ENCODE measurements around the gene MEIKIN.
A peak's percentile ranks its signal among the peaks of the same experiment; 100 is the strongest.

The MEIKIN gene

DNA sequence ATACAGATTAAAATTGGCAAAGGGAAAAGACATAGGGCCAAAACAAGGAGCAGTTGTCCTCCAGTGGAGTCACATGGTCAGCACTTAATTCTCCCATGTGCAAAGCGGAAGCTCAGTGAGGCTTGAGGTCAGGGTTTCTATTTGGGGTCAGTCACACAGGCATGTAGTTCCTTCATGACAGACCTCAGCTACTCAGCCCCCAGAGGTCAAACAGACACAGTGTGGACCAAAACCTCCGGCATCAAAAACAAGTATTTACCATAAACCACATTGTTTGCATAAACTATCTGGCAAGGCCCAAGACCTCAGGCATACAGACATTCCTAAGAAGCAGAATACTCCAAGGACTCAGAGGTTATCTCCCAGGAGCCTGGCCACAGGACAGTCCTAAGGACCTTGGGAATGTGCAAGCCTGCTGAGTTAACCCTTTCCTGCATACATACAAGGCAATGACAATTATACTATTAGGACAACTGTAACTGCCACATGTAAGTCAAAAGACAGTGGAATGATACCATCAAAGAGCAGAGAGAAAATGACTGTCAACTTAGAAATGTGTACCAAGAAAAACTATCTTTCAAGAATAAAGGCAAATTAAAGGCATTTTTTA is 120.0 kb downstream of the MEIKIN start:
- TF ChIP-seq EGR1 (IDR thresholded peaks at IDR 0.05), result no peak
- TF ChIP-seq TCF12 (IDR thresholded peaks at IDR 0.05; ENCODE audit: low read depth), result no peak
- TF ChIP-seq ZBTB7A (IDR thresholded peaks at IDR 0.05; ENCODE audit: low read depth), result no peak
- TF ChIP-seq CREB1 (IDR thresholded peaks at IDR 0.05; ENCODE audit: low read depth), result no peak
- TF ChIP-seq CEBPB (IDR thresholded peaks at IDR 0.05), result no peak
- TF ChIP-seq NFIC (IDR thresholded peaks at IDR 0.05), result no peak
- TF ChIP-seq EP300 (IDR thresholded peaks at IDR 0.05; ENCODE audit: borderline replicate concordance), result no peak
- TF ChIP-seq, protein P1, sequence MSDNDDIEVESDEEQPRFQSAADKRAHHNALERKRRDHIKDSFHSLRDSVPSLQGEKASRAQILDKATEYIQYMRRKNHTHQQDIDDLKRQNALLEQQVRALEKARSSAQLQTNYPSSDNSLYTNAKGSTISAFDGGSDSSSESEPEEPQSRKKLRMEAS (IDR thresholded peaks at IDR 0.05), result no peak
- no peak for TF ChIP-seq FOXM1 (IDR thresholded peaks at IDR 0.05; ENCODE audit: borderline replicate concordance, low read depth)
- TF ChIP-seq, protein P2, sequence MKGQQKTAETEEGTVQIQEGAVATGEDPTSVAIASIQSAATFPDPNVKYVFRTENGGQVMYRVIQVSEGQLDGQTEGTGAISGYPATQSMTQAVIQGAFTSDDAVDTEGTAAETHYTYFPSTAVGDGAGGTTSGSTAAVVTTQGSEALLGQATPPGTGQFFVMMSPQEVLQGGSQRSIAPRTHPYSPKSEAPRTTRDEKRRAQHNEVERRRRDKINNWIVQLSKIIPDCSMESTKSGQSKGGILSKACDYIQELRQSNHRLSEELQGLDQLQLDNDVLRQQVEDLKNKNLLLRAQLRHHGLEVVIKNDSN (IDR thresholded peaks at IDR 0.05), result no peak
- no peak for TF ChIP-seq RAD21 (IDR thresholded peaks at IDR 0.05; ENCODE audit: low read depth)
- TF ChIP-seq, protein P3, sequence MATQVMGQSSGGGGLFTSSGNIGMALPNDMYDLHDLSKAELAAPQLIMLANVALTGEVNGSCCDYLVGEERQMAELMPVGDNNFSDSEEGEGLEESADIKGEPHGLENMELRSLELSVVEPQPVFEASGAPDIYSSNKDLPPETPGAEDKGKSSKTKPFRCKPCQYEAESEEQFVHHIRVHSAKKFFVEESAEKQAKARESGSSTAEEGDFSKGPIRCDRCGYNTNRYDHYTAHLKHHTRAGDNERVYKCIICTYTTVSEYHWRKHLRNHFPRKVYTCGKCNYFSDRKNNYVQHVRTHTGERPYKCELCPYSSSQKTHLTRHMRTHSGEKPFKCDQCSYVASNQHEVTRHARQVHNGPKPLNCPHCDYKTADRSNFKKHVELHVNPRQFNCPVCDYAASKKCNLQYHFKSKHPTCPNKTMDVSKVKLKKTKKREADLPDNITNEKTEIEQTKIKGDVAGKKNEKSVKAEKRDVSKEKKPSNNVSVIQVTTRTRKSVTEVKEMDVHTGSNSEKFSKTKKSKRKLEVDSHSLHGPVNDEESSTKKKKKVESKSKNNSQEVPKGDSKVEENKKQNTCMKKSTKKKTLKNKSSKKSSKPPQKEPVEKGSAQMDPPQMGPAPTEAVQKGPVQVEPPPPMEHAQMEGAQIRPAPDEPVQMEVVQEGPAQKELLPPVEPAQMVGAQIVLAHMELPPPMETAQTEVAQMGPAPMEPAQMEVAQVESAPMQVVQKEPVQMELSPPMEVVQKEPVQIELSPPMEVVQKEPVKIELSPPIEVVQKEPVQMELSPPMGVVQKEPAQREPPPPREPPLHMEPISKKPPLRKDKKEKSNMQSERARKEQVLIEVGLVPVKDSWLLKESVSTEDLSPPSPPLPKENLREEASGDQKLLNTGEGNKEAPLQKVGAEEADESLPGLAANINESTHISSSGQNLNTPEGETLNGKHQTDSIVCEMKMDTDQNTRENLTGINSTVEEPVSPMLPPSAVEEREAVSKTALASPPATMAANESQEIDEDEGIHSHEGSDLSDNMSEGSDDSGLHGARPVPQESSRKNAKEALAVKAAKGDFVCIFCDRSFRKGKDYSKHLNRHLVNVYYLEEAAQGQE (IDR thresholded peaks at IDR 0.05; ENCODE audit: low read depth), result no peak
- no peak for TF ChIP-seq TAF1 (IDR thresholded peaks at IDR 0.05; ENCODE audit: low read depth)
- no peak for TF ChIP-seq YY1 (IDR thresholded peaks at IDR 0.05; ENCODE audit: low read depth)
- TF ChIP-seq TEAD4 (IDR thresholded peaks at IDR 0.05), result no peak

- TF ChIP-seq ZBTB7A (IDR thresholded peaks at IDR 0.05; ENCODE audit: low read depth) (no peak), TEAD4 (IDR thresholded peaks at IDR 0.05) (no peak), NFIC (IDR thresholded peaks at IDR 0.05) (no peak), CREB1 (IDR thresholded peaks at IDR 0.05; ENCODE audit: low read depth) (no peak), TAF1 (IDR thresholded peaks at IDR 0.05; ENCODE audit: low read depth) (no peak), FOXM1 (IDR thresholded peaks at IDR 0.05; ENCODE audit: borderline replicate concordance, low read depth) (no peak)
- TF ChIP-seq, protein P2 (IDR thresholded peaks at IDR 0.05), result no peak
- TF ChIP-seq, protein P3 (IDR thresholded peaks at IDR 0.05; ENCODE audit: low read depth), result no peak
- TF ChIP-seq, protein P1 (IDR thresholded peaks at IDR 0.05), result no peak
These were observed 120.8 kb downstream of the MEIKIN start for GRCh38 chr5:131824631-131825030.

GRCh38 chr5:131821221-131821620 is 124.2 kb downstream of the MEIKIN start:
- TF ChIP-seq, protein P2 (IDR thresholded peaks at IDR 0.05), result no peak
- no peak for TF ChIP-seq RAD21 (IDR thresholded peaks at IDR 0.05; ENCODE audit: low read depth)
- no peak for TF ChIP-seq FOXM1 (IDR thresholded peaks at IDR 0.05; ENCODE audit: borderline replicate concordance, low read depth)
- TF ChIP-seq, protein P3 (IDR thresholded peaks at IDR 0.05; ENCODE audit: low read depth), result peak; percentile 39; the same call in 1 of the 2 replicates

DNA sequence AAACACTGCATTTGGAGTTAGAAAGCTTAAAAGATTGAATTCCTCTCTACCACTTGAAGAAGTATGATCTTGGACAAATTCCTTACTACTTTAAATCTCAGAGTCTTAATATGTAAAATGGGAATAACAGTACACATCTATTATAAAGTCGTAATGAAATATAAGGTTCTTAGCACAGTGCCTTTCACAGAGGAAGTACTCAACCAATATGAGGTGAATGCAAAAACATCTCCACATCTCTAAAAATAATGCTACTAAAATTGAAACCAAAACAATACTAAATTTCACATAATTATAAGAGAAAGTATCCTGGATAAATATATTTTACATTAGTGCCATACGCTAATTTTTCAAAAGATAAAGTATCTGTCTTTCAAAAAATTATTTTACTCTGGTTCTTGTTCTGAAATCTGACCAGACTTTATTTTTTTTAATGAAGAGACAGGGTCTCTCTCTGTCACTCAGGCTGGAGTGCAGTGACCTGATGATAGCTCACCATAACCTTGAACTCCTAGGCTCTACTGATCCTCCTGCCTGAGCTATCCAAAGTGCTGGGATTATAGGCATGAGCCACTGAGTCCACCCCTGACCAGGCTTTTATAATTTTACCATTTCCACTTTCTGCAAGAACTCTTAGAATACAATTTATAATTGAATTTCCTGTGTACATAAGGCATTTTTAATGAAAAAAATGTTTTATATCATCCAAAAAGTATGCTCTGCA is 127.3 kb downstream of the MEIKIN start:
- TF ChIP-seq, protein P3 (IDR thresholded peaks at IDR 0.05; ENCODE audit: low read depth), result no peak
- no peak for TF ChIP-seq EGR1 (IDR thresholded peaks at IDR 0.05)
- TF ChIP-seq NFIC (IDR thresholded peaks at IDR 0.05), result no peak
- TF ChIP-seq, protein P2 (IDR thresholded peaks at IDR 0.05), result no peak
- no peak for TF ChIP-seq CEBPB (IDR thresholded peaks at IDR 0.05)
- TF ChIP-seq RAD21 (IDR thresholded peaks at IDR 0.05; ENCODE audit: low read depth), result no peak
- TF ChIP-seq YY1 (IDR thresholded peaks at IDR 0.05; ENCODE audit: low read depth), result no peak
- no peak for TF ChIP-seq TAF1 (IDR thresholded peaks at IDR 0.05; ENCODE audit: low read depth)
- TF ChIP-seq, protein P1 (IDR thresholded peaks at IDR 0.05), result no peak
- TF ChIP-seq CREB1 (IDR thresholded peaks at IDR 0.05; ENCODE audit: low read depth), result no peak
- TF ChIP-seq ZBTB7A (IDR thresholded peaks at IDR 0.05; ENCODE audit: low read depth), result no peak

Measured in Ishikawa (cell line).